Activated CD4-positive, alpha-beta T cell treated with anti-CD3 and anti-CD28 coated beads for 24 hours (primary cell): ENCODE results near the gene TNFRSF1B.

ENCODE experiments used
- DNase-seq, 2 donors: peaks; one replicate each; pipeline ENCODE4 v3.0.0-alpha.2; 2020; ENCODE audit warnings: low read depth in 2 of 2

TNFRSF1B gene

GRCh38 chr1:12176298-12177118 lies 9.7 kb downstream of the TNFRSF1B start:
- no peak for DNase-seq

GRCh38 chr1:12177156-12177998 lies 10.6 kb downstream of the TNFRSF1B start:
- no peak for DNase-seq

DNA sequence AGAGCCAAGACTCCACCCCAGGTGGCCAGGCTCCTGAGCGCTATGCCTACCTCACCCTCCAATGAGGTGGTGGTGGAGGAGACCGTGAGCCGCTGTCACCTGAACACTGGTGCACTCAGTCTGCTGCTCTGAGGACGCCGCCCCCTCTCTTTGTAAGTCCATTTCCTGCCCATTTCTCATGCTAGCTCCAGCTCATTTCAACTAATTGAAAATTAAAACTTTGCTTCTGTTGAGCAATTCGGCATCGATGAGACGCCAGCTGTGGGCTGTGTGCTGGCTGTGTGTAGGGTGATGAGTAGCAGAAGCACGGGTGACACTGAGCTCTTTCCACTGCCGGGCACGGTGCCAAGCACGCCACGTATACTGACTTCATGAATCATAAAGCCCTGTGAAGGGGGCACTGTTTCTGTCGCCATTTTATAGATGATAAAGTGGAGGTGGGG lies 11.2 kb downstream of the TNFRSF1B start:
- DNase-seq: peak; percentile 91 to 95

GRCh38 chr1:12178511-12178910 lies 11.7 kb downstream of the TNFRSF1B start:
- DNase-seq: no peak

- peak; percentile 54 to 73 for DNase-seq
Observed at GRCh38 chr1:12179111-12179519, 12.3 kb downstream of the TNFRSF1B start.

- no peak for DNase-seq
Observed at GRCh38 chr1:12179676-12180075, 12.9 kb downstream of the TNFRSF1B start.

DNA sequence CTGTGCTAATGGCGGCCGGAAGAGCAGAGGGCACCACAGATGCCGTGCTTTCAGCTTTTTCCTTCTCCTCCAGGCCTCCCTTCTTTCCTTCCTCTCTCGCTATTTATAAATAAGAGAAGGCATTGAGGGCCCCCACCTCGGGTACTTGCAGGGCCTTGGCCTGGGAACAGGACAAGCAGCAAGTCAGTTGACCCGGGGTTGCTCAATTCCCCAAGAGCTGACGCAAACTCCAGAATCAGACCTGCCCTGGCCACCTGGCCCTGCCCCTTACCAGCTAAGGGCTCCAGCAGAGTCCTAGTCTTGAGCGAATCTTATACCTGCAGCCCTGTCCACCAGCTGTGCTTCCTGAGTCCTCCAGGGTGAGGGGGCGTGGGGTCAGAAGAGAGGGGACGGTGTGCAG lies 13.5 kb downstream of the TNFRSF1B start:
- DNase-seq: no peak

DNA sequence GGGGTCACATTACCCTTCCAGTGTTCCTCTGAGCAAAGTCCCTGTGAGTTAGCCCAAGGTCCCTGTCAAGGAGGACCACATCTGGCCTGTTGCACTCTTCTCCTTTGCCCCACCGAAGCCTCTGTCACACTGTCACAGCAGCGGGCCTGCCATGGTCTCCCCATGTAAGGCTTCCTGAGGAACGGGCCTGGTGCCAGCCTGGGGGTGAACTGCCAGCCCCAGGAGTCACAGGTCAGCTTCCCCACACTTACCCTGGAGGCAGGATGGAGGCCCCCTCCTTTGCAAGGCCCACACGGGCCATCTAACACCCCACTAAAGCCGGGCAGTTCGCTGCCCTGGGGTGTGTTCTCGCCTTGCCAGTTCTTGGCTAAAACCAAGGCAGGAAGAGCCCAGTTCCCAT lies 14.1 kb downstream of the TNFRSF1B start:
- DNase-seq: no peak

DNA sequence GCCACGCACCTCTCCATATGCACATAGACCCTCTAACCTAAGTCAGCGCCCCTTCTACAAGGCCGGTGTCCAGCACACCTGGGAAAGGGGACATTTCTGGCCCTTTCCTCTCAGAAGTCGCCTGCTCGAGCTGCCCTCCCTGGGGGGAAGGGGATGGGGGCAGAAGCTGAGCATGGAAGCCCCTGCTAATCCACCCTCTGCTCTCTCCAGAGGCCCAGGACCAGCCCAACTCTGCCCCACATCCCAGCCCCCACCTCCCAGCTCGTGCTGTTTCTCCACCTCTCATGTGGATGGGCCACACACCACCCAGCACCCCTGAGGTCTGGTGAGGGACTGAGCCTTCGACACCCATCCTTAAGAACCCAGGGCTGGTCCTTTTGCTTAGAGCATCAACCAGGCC lies 14.8 kb downstream of the TNFRSF1B start:
- DNase-seq: no peak

DNA sequence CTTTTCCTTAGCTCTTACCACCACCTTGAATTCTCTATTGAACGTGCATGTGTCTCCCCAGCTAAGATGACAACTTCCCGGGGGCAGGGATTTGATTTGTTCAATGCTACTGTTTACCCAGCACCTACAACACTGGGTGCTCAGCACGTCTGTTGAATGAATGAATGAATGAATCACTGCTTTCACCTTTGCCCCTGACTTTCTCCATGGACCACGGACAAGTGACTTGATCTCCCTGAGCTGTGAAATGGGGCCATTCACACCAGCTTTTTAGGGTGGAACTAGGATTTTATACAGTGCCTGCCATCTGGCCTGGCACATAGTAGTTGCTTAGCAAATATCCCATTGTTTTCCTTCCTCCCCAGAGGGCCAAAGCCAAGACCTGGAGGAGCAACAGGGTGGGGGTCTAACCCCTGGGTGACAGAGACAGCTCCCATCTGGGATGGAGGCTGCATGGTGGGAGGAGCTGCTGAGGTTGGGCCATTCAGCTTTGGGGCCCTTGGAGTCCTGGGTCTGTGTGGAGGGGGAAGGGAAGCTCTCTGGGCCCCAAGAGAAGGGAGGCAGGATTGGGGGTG lies 15.7 kb downstream of the TNFRSF1B start:
- no peak for DNase-seq

DNA sequence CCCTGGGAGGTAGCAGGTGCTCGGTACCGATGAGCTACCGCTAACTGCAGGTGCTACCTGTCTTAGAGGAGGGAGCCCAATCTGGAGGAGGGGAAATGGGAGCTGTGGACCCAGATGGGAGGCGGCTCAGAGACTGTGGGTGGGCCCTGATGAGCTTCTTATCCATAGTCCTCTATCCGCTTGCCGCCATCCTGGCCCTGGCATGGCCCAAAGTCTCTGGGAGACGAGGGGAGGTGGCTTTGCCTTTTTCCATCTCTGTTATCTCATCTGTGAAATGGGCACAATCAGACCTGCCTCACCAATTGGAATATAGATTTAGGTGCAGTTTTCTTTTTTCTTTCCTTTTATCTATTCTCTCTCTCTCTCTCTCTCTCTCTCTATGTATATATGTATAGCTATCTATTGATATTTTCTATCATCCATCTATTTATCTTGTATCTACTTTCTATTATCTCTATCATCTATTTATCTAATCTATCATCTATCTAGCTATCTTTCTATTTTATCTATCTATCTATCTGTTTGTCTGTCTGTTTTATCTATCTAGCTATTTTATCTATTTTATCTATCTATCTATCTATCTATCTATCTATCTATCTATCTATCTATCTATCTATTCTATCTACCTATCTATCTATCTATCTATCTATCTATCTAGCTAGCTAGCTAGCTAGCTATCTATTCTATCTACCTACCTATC lies 16.5 kb downstream of the TNFRSF1B start:
- DNase-seq: no peak

DNA sequence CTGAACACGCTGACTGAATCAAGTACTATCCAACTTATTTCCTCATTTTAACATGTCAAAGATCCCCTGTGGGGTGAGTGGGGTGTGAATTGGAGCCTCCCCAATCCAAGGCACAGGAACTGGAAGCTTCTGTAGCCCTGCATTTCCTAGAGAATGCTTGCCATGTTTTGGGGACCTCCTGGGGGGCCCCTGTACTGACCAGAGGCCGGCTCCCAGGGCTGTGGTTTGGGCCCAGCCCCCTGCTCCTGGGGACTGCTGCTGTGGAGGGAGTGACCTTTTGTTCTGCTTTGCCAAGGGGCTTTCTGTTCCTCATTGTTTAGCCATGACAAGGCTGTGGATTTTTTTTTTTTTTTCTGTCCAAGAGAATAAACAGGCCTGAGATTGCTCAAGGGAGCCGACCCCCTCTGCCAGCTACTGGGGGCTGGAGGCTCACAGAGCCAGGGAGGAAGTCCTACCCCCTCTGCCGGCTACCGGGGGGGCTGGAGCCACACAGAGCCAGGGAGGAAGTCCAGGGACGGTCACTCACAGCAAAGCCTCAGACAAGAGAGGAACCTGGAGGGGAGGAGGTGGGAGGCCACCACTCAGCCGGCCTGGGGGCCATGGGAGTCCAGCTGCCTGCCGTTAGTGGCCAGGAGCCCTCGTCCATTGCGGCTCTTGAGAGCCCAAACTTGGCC lies 17.4 kb downstream of the TNFRSF1B start:
- DNase-seq: no peak

- no peak for DNase-seq
Observed at GRCh38 chr1:12185036-12185917, 18.5 kb downstream of the TNFRSF1B start.

- DNase-seq: no peak
Observed at GRCh38 chr1:12185918-12186678, 19.3 kb downstream of the TNFRSF1B start.

DNA sequence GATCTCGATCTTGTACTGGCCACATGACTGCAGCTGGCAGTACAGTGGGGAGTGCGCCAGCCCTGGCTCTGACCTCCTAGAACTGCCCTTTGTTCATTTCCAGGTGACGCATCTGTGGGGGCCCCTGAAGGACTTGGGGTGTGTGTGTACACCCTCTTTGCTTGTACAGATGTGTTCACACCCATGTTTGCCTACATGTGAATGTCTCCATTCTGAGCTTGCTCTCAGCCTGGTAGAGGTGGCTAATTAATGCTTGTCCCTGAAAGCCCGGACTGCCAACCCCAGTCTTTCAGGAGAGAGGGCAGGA lies 19.8 kb downstream of the TNFRSF1B start:
- no peak for DNase-seq

- no peak for DNase-seq
Observed at GRCh38 chr1:12188115-12188514, 21.3 kb downstream of the TNFRSF1B start.

DNA sequence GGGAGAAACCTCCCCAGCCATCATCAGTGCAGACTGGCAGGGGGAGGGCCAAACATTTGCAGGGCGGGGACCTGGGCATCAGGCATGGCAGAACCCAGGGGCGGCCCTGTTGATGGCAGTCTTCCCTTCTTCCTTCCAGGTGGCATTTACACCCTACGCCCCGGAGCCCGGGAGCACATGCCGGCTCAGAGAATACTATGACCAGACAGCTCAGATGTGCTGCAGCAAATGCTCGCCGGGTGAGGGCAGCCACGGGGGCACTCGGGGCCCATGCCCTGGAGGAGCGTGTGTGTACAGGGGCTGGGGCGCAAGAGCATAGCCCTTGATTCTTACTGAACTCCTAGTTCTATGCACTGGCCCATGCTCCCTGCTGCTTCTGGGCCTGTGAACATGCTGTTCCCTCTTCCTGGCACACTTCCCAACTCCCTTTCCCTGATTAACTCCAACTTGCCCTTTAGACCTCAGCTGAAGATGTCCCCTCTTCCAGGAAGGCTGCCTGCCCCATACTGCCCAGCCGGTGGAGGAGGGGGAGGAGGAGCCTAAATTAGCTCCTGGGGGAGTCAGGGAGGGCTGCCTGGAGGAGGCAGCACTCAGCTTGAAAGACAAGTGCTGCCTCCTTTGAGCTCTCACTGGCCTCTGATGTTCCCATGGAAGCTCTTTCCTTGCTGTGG lies 22.0 kb downstream of the TNFRSF1B start:
- no peak for DNase-seq

GRCh38 chr1:12189328-12189682 lies 22.5 kb downstream of the TNFRSF1B start:
- DNase-seq: no peak
